Measurements from ENCODE around the gene HS3ST3B1. TPM values are rescaled to one million over a fixed set of nuclear protein-coding genes. Genes with fewer than 3 reads are reported as not detected.

Gene HS3ST3B1
- total RNA-seq, 4 donors from 2014 or later: 1.5 to 5.3 (median 3.1) TPM; not detected in 1

DNA sequence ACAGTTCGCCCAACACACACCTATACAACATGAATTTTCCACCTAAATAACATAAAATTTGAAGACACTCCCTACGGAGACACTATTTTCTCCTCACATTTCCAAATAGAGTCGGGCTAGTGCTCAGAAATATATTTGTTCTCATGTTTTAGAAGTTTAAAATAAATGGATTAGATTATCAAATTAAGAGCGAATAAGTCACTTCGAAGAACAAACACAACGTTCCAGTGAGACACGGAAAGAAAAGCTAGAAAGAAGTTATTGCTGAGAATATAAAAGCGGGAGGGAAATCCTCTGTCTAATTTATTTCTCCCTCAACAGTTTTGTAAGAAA lies 2.0 kb upstream of the HS3ST3B1 start:
- peak overlapping the region; percentile 46 for H3K27ac ChIP-seq
- peaks cover 0 to 13% of the 10 kb centered on the region in 2 donors for H3K4me1 ChIP-seq
- no peaks in the 10 kb centered on the region for H3K36me3 ChIP-seq
- no peak for DNase-seq
- intact Hi-C loops (cut with DNase I; ENCODE audit: low total_unique reads): no loop called here
- H3K4me3 ChIP-seq: peak overlapping the region in 1 of 2 donors; percentile 53
- peaks cover 6 to 57% of the 10 kb centered on the region in 2 donors for H3K27me3 ChIP-seq
- TF ChIP-seq POLR2A (IDR thresholded peaks at IDR 0.05): no peak
- TF ChIP-seq, protein P1, sequence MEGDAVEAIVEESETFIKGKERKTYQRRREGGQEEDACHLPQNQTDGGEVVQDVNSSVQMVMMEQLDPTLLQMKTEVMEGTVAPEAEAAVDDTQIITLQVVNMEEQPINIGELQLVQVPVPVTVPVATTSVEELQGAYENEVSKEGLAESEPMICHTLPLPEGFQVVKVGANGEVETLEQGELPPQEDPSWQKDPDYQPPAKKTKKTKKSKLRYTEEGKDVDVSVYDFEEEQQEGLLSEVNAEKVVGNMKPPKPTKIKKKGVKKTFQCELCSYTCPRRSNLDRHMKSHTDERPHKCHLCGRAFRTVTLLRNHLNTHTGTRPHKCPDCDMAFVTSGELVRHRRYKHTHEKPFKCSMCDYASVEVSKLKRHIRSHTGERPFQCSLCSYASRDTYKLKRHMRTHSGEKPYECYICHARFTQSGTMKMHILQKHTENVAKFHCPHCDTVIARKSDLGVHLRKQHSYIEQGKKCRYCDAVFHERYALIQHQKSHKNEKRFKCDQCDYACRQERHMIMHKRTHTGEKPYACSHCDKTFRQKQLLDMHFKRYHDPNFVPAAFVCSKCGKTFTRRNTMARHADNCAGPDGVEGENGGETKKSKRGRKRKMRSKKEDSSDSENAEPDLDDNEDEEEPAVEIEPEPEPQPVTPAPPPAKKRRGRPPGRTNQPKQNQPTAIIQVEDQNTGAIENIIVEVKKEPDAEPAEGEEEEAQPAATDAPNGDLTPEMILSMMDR (IDR thresholded peaks at IDR 0.05): no peak
- H3K9me3 ChIP-seq: no peaks in the 10 kb centered on the region

DNA sequence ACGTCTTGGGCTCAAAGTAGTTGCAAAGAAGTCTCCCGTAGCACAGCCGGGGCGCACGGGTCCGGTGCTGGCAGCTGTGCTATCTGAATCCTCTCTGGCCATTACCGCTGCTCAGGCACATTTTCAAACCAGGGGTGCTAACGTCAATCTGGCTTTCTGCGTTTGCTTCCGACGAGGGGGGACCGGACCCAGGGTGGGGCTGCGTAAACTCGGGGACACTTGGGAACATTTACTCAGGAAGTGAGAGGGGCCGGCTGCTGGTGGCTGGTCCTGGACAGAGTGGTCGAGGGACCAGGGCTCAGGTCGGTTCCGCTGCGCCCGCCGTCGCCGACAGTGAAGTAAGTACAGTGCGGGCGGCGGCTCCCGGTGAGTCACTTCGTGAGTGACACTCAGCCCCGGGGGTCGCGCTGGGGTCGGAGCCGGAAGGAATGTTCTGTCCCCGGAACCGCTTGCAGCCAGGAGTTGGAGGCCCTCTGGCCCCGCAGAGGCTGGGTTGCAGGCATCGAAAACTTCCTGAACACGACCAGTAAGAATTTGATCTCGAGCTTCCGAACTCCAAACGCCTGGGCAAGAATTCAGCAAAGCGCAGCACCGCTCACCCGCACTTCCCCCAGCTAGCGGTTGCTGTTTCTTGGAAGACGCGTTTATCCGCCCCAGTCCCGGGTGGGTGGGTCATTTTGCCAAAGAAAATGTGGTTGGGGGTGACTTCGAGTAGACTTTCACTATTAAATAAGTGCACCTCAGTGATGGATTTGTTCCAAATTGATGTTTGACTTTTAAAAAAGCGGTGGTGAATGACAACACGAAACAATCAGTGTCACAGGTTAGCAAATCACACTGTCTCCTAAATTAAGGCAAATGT lies 1.4 kb upstream of the HS3ST3B1 start:
- no peaks in the 10 kb centered on the region for H3K36me3 ChIP-seq
- TF ChIP-seq POLR2A (IDR thresholded peaks at IDR 0.05): no peak
- TF ChIP-seq, protein P1 (IDR thresholded peaks at IDR 0.05): no peak
- H3K27ac ChIP-seq: peak overlapping the region; percentile 46
- H3K9me3 ChIP-seq: no peaks in the 10 kb centered on the region
- peak in 1 of 2 donors; percentile 33 for DNase-seq
- peaks cover 0 to 13% of the 10 kb centered on the region in 2 donors for H3K4me1 ChIP-seq
- peak overlapping the region; percentile 7 to 53 for H3K4me3 ChIP-seq
- intact Hi-C loops (cut with DNase I; ENCODE audit: low total_unique reads): no loop called here
- H3K27me3 ChIP-seq: peaks cover 6 to 56% of the 10 kb centered on the region in 2 donors

DNA sequence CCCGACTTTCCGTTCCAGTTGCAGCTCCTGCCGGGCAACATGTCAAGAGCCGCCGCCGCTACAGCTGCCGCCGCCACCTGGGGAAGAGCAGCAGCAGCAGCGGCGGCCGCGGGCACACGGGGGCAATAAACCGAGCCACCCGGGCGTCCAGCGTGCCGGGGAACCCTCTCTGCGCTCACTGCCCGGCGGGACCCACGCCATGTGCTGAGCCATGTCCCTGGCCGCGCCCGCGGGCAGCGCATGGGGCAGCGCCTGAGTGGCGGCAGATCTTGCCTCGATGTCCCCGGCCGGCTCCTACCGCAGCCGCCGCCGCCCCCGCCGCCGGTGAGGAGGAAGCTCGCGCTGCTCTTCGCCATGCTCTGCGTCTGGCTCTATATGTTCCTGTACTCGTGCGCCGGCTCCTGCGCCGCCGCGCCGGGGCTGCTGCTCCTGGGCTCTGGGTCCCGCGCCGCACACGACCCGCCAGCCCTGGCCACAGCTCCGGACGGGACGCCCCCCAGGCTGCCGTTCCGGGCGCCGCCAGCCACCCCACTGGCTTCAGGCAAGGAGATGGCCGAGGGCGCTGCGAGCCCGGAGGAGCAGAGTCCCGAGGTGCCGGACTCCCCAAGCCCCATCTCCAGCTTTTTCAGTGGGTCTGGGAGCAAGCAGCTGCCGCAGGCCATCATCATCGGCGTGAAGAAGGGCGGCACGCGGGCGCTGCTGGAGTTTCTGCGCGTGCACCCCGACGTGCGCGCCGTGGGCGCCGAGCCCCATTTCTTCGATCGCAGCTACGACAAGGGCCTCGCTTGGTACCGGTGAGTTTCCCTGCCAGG lies 604 bp downstream of the HS3ST3B1 start:
- Histone ChIP-seq H3K36me3 (no peaks in the 10 kb centered on the region), H3K9me3 (no peaks in the 10 kb centered on the region), H3K27ac (peak overlapping the region; percentile 46 to 66), H3K4me1 (peaks cover 0 to 13% of the 10 kb centered on the region in 2 donors), H3K27me3 (peaks cover 6 to 51% of the 10 kb centered on the region in 2 donors), H3K4me3 (peak overlapping the region; percentile 29 to 53)
- TF ChIP-seq, protein P1 (IDR thresholded peaks at IDR 0.05): no peak
- TF ChIP-seq POLR2A (IDR thresholded peaks at IDR 0.05): no peak
- DNase-seq: no peak
- intact Hi-C loops (cut with DNase I; ENCODE audit: low total_unique reads): no loop called here

DNA sequence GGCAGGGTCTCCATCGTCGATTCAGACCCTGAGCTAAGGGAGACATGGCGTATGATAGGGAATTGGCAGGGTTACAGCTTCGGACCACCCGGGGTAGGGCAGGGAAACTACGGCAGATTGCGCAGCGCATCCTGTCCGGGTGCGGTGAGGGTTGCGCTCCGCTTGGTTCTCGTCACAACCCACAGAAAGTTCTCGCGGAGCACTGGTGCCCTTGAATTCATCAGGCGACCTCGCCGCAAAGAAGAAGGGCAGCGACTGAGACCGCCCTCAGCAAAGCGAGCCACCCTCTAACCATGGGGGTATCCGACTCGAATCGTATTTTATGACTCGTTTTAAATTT lies 1.2 kb downstream of the HS3ST3B1 start:
- H3K4me1 ChIP-seq: peaks cover 0 to 13% of the 10 kb centered on the region in 2 donors
- H3K27ac ChIP-seq: peak overlapping the region in 1 of 2 donors; percentile 66
- no peaks in the 10 kb centered on the region for H3K9me3 ChIP-seq
- intact Hi-C loops (cut with DNase I; ENCODE audit: low total_unique reads): no loop called here
- H3K4me3 ChIP-seq: peak overlapping the region; percentile 29 to 53
- H3K36me3 ChIP-seq: no peaks in the 10 kb centered on the region
- H3K27me3 ChIP-seq: peaks cover 6 to 51% of the 10 kb centered on the region in 2 donors
- DNase-seq: peak in 1 of 2 donors; percentile 26
- no peak for TF ChIP-seq POLR2A (IDR thresholded peaks at IDR 0.05)
- TF ChIP-seq, protein P1 (IDR thresholded peaks at IDR 0.05): no peak
